HepG2 (cell line): ENCODE measurements around the gene MDP1. TPM values are rescaled to one million over a fixed set of nuclear protein-coding genes. Genes with fewer than 3 reads are reported as not detected.

Experiments used
- ELF4 ChIP-seq: sonication (generic); formaldehyde crosslinking; IDR thresholded peaks from 2 replicates; pipeline ENCODE4 v1.5.0; 2020; ENCODE audit warnings: missing genetic modification reagents, mild to moderate bottlenecking, moderate library complexity, borderline replicate concordance
- MED8 ChIP-seq: sonication (generic); formaldehyde crosslinking; IDR thresholded peaks from 2 replicates; pipeline ENCODE4 v1.8.1; 2023; ENCODE audit warnings: mild to moderate bottlenecking, missing genetic modification reagents; ENCODE audit not compliant: insufficient replicate concordance
- MIER3 ChIP-seq: IDR thresholded peaks from 2 replicates; pipeline ENCODE4 v1.6.1; 2016; ENCODE audit warnings: missing compliant biosample characterization, borderline replicate concordance
- MXI1 ChIP-seq: IDR thresholded peaks from 3 replicates; pipeline ENCODE4 v1.6.1; 2012; ENCODE audit warnings: low read depth, low read length, inconsistent platforms, borderline replicate concordance
- NR2C2 ChIP-seq: sonication (generic); formaldehyde crosslinking; IDR thresholded peaks from 2 replicates; pipeline ENCODE4 v1.4.0; 2020; ENCODE audit warnings: missing genetic modification reagents, mild to moderate bottlenecking, moderate library complexity, borderline replicate concordance
- POLR2AphosphoS5 ChIP-seq: IDR thresholded peaks from 2 replicates; pipeline ENCODE4 v1.6.1; 2012; ENCODE audit warnings: low read depth, low read length
- RBM39 ChIP-seq: fragments of 200-400 bp; formaldehyde crosslinking; IDR thresholded peaks from one replicate; pipeline ENCODE4 v1.6.1; 2018; ENCODE audit warnings: antibody characterized with exemption, mild to moderate bottlenecking, low read depth, low read length; ENCODE audit not compliant: poor library complexity, severe bottlenecking
- RCOR2 ChIP-seq: IDR thresholded peaks from 2 replicates; pipeline ENCODE4 v1.6.1; 2016; ENCODE audit warnings: missing biosample characterization, missing genetic modification reagents
- RFXANK ChIP-seq: IDR thresholded peaks from 2 replicates; pipeline ENCODE4 v1.6.1; 2016
- SKI ChIP-seq: fragments of 450-650 bp; IDR thresholded peaks from one replicate; pipeline ENCODE4 v1.6.1; 2018; ENCODE audit warnings: mild to moderate bottlenecking; ENCODE audit not compliant: partially characterized antibody
- SOX5 ChIP-seq: IDR thresholded peaks from 2 replicates; pipeline ENCODE4 v1.6.1; 2016; ENCODE audit warnings: borderline replicate concordance
- TCF7 ChIP-seq: sonication (generic); IDR thresholded peaks from 2 replicates; pipeline ENCODE4 v1.6.1; 2016; ENCODE audit warnings: antibody characterized with exemption, low read depth
- YY1 ChIP-seq: IDR thresholded peaks from 2 replicates; pipeline ENCODE4 v1.6.1; 2011; ENCODE audit warnings: low read length, low read depth, moderate library complexity, mild to moderate bottlenecking; ENCODE audit not compliant: insufficient read depth, insufficient replicate concordance
- ZBTB7A ChIP-seq: sonication (generic); formaldehyde crosslinking; IDR thresholded peaks from 2 replicates; pipeline ENCODE4 v1.8.0; 2022; ENCODE audit warnings: mild to moderate bottlenecking, missing genetic modification reagents
- ZFP62 ChIP-seq: sonication (generic); formaldehyde crosslinking; IDR thresholded peaks from 2 replicates; pipeline ENCODE4 v1.4.0; 2020; ENCODE audit warnings: missing genetic modification reagents
- ZKSCAN1 ChIP-seq: fragments of 150-350 bp; IDR thresholded peaks from 2 replicates; pipeline ENCODE4 v1.6.1; 2014; ENCODE audit warnings: low read length
- ZNF550 ChIP-seq: sonication (generic); formaldehyde crosslinking; IDR thresholded peaks from 2 replicates; pipeline ENCODE4 v1.4.0; 2020; ENCODE audit warnings: mild to moderate bottlenecking, missing genetic modification reagents, borderline replicate concordance
- ZNF788 ChIP-seq: sonication (generic); formaldehyde crosslinking; IDR thresholded peaks from 2 replicates; pipeline ENCODE4 v1.5.0; 2020; ENCODE audit warnings: mild to moderate bottlenecking, missing genetic modification reagents, borderline replicate concordance
- ZZZ3 ChIP-seq: sonication (generic); formaldehyde crosslinking; IDR thresholded peaks from 2 replicates; pipeline ENCODE4 v1.4.0; 2020; ENCODE audit warnings: missing genetic modification reagents, mild to moderate bottlenecking, borderline replicate concordance
- polyA plus RNA-seq, 8 experiments: library from polyadenylated mRNA; depleted of rRNA in 3 of 8; stranded (reverse) in 7 of 8; unstranded in 1 of 8; fragments of >200 nt; fragmentation: Illumina TruSeq in 4 of 8; extraction: Trizol in 4 of 8; gene quantifications; 2 replicates each; pipeline versions ENCODE4 v1.2.1 to v1.2.3, GENCODE V29; 2011 to 2016; ENCODE audit warnings: low read depth in 4 of 8, missing spikeins in 1 of 8, mixed read lengths in 1 of 8; ENCODE audit not compliant: insufficient read depth in 1 of 8
- total RNA-seq, 5 experiments: library from RNA; depleted of rRNA; stranded (reverse); fragments of >200 nt; fragmentation: Illumina TruSeq; extraction: Trizol; gene quantifications; 2 replicates each; pipeline ENCODE4 v1.2.3, GENCODE V29; 2016; ENCODE audit warnings: low read depth in 1 of 5
- TF ChIP-seq, protein P1 (sequence below): sonication (generic); formaldehyde crosslinking; IDR thresholded peaks from 2 replicates; pipeline ENCODE4 v1.5.0; 2020; ENCODE audit warnings: mild to moderate bottlenecking, missing genetic modification reagents
- TF ChIP-seq, protein P2 (sequence below): sonication (generic); formaldehyde crosslinking; IDR thresholded peaks from 2 replicates; pipeline ENCODE4 v1.4.0; 2020; ENCODE audit warnings: missing genetic modification reagents, borderline replicate concordance
- TF ChIP-seq, protein P3 (sequence below): sonication (generic); formaldehyde crosslinking; IDR thresholded peaks from 2 replicates; pipeline ENCODE4 v1.9.0; 2021; ENCODE audit warnings: missing genetic modification reagents, borderline replicate concordance
- TF ChIP-seq, protein P4 (sequence below): sonication (generic); formaldehyde crosslinking; IDR thresholded peaks from 2 replicates; pipeline ENCODE4 v1.5.1; 2020; ENCODE audit warnings: missing genetic modification reagents, mild to moderate bottlenecking, borderline replicate concordance

MDP1 gene
- total and polyA plus RNA-seq, 2 of the 13 experiments (the other 11 are each of a cell fraction or from before 2014, with no cell fraction given), result 44.1 to 48.7 TPM

DNA sequence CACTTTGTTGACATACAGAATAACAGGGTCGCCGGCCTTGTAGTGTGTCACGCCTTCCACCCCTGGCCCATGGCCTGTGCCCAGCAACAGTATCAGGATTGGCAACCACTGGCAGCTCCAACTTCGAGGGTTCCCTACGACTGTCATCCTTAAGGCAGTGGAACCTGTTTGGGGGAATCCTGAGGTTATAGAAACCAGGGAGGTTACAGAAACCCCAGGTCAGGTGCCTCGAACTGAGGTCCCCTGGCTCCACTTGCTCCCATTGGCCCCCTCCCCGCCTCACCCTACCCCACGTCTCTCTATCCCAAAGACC, 21.0 kb downstream of the MDP1 start (continued):
- TF ChIP-seq MXI1 (no peak), RFXANK (no peak), ZBTB7A (CRISPR knock-in tag) (no peak), YY1 (no peak), NR2C2 (CRISPR knock-in tag) (no peak), TCF7 (no peak), SOX5 (CRISPR knock-in tag) (no peak), MIER3 (no peak; the same call in 1 of the 2 replicates), POLR2AphosphoS5 (no peak), RBM39 (no peak), MED8 (CRISPR knock-in tag) (no peak), ELF4 (CRISPR knock-in tag) (no peak), ZZZ3 (no peak), ZKSCAN1 (no peak), RCOR2 (CRISPR knock-in tag) (no peak), SKI (no peak), ZFP62 (no peak), ZNF550 (CRISPR knock-in tag) (no peak), ZNF788 (CRISPR knock-in tag) (no peak)
- TF ChIP-seq, protein P1, sequence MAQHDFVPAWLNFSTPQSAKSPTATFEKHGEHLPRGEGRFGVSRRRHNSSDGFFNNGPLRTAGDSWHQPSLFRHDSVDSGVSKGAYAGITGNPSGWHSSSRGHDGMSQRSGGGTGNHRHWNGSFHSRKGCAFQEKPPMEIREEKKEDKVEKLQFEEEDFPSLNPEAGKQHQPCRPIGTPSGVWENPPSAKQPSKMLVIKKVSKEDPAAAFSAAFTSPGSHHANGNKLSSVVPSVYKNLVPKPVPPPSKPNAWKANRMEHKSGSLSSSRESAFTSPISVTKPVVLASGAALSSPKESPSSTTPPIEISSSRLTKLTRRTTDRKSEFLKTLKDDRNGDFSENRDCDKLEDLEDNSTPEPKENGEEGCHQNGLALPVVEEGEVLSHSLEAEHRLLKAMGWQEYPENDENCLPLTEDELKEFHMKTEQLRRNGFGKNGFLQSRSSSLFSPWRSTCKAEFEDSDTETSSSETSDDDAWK, result no peak
- TF ChIP-seq, protein P2, sequence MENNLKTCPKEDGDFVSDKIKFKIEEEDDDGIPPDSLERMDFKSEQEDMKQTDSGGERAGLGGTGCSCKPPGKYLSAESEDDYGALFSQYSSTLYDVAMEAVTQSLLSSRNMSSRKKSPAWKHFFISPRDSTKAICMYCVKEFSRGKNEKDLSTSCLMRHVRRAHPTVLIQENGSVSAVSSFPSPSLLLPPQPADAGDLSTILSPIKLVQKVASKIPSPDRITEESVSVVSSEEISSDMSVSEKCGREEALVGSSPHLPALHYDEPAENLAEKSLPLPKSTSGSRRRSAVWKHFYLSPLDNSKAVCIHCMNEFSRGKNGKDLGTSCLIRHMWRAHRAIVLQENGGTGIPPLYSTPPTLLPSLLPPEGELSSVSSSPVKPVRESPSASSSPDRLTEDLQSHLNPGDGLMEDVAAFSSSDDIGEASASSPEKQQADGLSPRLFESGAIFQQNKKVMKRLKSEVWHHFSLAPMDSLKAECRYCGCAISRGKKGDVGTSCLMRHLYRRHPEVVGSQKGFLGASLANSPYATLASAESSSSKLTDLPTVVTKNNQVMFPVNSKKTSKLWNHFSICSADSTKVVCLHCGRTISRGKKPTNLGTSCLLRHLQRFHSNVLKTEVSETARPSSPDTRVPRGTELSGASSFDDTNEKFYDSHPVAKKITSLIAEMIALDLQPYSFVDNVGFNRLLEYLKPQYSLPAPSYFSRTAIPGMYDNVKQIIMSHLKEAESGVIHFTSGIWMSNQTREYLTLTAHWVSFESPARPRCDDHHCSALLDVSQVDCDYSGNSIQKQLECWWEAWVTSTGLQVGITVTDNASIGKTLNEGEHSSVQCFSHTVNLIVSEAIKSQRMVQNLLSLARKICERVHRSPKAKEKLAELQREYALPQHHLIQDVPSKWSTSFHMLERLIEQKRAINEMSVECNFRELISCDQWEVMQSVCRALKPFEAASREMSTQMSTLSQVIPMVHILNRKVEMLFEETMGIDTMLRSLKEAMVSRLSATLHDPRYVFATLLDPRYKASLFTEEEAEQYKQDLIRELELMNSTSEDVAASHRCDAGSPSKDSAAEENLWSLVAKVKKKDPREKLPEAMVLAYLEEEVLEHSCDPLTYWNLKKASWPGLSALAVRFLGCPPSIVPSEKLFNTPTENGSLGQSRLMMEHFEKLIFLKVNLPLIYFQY (CRISPR knock-in tag), result no peak
- TF ChIP-seq, protein P3, sequence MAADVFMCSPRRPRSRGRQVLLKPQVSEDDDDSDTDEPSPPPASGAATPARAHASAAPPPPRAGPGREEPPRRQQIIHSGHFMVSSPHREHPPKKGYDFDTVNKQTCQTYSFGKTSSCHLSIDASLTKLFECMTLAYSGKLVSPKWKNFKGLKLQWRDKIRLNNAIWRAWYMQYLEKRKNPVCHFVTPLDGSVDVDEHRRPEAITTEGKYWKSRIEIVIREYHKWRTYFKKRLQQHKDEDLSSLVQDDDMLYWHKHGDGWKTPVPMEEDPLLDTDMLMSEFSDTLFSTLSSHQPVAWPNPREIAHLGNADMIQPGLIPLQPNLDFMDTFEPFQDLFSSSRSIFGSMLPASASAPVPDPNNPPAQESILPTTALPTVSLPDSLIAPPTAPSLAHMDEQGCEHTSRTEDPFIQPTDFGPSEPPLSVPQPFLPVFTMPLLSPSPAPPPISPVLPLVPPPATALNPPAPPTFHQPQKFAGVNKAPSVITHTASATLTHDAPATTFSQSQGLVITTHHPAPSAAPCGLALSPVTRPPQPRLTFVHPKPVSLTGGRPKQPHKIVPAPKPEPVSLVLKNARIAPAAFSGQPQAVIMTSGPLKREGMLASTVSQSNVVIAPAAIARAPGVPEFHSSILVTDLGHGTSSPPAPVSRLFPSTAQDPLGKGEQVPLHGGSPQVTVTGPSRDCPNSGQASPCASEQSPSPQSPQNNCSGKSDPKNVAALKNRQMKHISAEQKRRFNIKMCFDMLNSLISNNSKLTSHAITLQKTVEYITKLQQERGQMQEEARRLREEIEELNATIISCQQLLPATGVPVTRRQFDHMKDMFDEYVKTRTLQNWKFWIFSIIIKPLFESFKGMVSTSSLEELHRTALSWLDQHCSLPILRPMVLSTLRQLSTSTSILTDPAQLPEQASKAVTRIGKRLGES (CRISPR knock-in tag), result no peak
- TF ChIP-seq, protein P4, sequence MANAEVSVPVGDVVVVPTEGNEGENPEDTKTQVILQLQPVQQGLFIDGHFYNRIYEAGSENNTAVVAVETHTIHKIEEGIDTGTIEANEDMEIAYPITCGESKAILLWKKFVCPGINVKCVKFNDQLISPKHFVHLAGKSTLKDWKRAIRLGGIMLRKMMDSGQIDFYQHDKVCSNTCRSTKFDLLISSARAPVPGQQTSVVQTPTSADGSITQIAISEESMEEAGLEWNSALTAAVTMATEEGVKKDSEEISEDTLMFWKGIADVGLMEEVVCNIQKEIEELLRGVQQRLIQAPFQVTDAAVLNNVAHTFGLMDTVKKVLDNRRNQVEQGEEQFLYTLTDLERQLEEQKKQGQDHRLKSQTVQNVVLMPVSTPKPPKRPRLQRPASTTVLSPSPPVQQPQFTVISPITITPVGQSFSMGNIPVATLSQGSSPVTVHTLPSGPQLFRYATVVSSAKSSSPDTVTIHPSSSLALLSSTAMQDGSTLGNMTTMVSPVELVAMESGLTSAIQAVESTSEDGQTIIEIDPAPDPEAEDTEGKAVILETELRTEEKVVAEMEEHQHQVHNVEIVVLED (CRISPR knock-in tag), result no peak
